ENCODE measurements around the gene COPZ1.
"Not testable (repeated sequence)": the region's sequence is repeated elsewhere in the genome, so short reads cannot be mapped to it uniquely, and the experiment has no call there.

COPZ1 gene

DNA sequence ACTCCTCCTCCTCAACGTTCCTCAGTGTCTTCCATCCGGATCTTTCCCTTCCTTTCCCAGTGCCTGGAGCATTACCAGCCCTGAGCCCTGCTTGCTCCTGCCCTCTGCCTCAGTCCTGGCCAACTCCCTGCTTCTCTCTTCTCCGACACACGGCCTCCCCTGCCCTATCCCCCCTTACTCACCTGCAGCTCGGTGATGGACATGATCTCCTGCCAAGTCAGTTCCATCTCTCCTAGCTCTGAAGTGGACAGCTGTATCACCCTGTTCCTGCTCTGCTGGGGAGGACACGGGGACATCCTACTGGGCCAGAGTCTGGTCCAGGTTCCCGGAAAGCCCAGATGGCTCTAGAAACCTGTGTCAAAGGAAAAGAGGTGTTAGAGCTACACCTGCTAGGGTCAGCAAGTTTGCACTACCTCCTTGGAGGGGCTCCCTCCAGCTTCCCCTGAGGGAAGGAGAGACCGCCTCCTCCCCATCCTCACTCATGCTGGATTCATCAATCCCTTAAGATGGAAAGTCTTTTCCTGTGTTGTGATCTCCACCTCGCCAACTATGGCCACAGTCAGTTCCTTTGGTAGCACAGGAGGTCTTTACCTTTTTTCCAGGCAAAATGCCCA lies 29.9 kb upstream of the COPZ1 start:
- DNase-seq: no peak

DNA sequence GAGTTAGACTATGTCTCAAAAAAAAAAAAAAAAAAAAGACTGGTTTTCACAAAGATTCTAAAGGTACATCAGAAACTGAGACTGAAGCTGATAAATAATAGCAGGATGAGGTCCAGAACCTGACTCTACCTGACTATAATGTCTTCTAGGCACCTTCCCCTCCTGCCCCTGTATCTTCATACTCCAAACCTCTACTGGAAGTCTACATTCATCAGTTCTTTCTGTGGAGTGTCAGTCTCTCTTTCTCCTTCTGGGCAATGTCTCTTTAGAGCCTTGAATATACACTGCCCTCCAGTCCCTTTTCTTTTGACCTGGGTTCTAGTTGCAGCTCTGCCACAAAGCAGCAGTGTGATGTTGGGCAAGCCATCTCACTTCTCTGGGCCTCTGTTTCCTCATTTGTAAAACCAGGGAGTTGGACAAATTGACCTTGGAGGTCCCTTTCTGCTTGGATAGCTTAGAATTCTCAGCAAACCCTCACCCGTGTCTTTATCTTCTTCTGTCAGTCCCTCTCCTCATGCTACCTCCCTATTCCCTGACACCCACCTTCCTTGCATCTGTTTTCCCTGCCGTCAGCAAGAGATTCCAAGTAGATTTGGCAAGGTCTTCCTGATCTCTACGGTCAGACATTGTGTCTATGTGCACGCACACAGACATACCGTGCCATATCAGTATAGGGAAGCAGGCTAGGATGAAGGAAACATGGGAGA lies 28.4 kb upstream of the COPZ1 start:
- DNase-seq: no peak

DNA sequence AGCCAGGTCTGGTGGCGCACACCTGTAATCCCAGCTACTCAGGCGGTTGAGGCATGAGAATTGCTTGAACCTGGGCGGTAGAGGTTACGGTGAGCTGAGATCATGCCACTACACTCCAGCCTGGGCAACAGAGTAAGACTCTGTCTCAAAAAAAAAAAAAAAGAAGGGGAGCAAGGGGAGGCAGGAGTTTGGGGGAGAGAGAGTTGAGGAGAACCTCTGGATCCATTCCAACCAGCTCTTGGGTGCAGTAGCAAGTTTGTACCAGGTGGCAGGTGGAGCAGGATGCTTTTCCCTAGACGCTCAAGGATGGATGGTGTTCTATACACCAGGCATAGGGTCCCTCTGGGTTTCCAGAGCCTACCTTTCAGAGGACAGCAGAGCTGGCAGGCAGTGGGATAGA lies 26.0 kb upstream of the COPZ1 start:
- no peak for DNase-seq

DNA sequence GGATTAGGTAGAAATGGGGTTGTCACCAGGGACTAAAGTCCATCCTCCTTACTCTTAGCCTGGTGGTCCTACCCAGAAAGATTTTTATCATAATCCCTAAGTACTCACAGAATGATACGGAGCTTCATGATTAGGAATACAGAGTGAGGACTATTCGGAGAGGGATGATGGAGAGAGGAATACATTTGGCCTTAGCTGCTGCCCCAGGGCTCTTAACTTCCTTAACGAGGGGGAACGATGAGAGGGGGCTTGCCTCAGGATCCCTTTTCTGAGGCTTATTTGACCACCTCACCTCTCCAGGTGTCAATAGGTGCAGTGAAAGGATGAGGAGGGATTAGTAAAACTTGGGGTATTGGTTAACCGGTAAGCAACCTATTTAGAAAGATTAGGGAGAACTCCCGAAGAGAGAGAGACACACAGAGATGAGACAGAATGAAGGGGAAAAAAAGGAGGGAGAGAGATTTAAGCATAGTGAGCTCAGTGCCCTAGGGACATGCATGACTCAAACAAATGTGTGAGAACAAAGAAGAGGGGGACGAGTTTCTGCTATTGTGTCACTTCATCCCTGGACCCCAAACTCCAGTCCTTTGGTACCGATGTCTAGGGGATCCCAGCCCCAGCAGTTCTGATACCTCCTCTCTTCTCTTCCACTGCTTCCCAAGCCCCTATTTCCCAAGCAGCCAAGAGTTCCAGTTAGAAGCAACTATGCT lies 25.3 kb upstream of the COPZ1 start:
- DNase-seq: no peak

DNA sequence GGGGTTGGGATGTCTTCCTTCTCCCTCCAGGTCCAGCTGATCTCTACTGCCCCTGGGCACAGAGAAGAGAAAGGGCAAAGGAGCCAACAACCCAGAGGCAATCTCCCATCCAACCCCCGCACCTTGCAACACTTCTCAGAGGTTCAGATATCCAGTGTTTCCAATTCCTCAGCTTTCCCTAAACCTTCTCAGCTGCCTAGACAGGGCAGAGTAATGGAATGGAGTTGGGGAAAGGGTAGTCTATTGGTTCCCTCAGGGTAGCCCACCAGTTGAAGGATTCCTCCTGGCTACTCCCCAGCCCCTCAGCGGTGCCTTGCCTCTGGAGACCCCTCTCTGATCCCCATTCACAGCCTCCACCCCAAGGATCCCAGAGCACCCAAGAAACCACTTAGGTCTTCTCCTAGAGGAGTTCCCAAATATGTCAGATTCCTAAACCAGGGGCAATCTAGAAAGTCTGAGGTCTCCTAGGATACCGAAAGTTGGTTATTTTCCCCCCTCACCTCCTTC lies 24.7 kb upstream of the COPZ1 start:
- DNase-seq: no peak

DNA sequence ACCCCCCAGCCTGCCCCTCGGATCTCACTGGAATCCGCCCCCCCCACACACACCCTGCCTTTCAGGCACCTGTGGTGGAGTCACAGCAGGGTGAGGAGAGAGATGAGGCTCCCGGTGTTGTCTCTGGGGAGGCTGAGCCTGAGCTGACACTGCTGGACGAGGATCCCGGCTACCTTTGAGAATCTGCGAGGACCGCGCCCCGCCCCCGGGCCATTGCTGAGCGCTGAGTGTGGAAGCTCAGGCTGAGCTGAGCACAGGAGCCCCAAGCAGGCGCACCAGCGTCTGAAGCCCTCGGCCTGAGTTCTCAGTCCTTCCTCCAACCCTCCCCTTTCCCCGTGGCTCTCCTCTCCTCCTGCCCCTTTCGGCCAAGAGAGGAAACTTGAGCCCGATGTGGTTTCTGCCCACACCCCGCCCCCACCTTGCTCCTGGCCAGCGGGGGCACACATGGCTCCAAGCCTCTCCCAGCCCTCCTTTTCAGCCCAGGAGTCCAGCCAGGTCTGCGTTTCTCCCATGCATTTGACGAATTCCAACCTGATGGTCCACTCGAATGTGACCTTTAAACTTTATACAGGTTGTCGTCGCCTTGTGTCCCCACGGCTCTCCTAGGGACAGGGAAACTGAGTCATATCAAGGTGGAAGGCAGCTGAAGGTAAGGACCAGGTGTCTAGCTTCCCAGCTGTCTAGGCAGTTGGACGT lies 24.1 kb upstream of the COPZ1 start, which contains the start of gene NFE2:
Gene NFE2, minus strand, starts transcription at position 284 of the 696 bp plus-strand sequence. CDS start 5,767 bp downstream, outside the sequence.
- DNase-seq: peak; percentile 71

DNA sequence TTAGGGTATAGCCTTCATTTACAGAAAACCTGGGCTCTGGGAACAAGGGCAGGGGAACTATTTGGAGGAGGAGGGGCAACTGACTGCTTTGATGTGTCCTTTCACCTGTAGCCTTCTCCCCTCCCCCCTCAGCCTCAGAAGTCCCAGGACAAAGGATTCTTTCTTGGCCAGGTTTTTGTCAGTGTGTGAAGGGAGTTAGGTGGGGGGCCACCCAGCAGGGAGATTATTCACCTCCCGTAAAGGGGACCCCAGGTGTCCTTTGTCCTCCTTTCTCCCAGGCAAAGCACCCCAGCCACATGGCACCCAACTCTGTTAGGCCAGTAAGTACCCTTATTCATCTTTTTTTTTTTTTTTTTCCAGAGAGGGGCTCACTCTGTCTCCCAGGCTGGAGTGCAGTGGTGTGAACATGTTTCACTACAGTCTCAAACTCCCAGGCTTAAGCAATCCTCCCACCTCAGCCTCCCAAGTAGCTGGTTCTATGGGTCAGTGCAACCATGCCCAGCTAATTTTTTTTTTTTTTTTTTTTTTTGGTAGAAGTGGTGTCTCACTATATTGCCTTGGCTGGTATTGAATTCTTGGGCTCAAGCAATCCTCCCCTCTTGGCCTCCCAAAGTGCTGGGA lies 23.4 kb upstream of the COPZ1 start:
- DNase-seq: no peak

DNA sequence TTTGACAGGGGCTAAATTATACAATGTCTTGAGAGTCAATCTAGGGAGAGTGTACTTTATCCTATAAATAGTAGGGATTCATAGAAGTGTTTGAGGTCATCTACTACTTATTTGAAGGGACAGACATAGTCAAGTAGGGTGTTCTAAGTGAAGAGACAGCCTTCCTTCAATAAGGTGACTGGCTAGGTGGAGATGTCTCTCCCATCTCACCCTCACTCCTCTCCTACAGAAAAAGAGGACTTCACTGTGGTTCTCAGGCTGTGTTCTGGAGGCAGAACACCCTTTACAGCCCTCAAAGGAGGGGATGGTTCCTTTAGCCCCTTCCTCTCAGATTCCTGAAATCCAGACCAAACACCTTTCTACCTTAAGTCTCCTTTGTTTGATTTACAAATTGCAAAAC lies 21.3 kb upstream of the COPZ1 start:
- no peak for DNase-seq

DNA sequence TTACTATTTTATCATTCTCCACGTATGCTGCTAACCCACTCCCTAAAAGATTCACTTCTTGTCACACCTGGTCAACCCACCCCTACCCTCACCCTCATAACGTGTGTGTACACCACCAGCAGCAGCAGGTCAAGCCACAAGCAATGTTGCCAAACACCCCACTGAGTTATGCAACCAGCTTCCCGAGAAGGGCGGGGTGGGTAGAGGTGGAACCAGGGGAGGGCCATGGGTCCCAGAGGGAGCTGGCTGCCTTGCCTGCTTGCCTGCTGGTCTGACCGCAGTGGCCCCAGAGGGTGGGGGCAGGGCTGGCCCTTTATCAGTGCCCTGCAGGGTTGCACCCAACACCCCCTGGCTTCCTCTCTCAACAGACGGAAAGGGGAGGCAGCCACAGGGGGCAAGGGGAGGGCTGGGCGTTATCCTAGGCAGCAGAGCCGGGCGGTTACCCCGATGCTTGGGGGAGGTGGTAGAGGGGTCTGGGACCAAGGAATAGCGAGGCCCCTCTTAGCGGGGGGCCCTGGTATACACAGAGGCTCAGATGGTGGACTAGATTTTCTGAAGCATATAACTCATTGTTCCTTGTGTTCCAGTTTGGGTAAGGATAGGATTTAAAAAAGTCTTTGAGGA lies 20.6 kb upstream of the COPZ1 start:
- DNase-seq: no peak

DNA sequence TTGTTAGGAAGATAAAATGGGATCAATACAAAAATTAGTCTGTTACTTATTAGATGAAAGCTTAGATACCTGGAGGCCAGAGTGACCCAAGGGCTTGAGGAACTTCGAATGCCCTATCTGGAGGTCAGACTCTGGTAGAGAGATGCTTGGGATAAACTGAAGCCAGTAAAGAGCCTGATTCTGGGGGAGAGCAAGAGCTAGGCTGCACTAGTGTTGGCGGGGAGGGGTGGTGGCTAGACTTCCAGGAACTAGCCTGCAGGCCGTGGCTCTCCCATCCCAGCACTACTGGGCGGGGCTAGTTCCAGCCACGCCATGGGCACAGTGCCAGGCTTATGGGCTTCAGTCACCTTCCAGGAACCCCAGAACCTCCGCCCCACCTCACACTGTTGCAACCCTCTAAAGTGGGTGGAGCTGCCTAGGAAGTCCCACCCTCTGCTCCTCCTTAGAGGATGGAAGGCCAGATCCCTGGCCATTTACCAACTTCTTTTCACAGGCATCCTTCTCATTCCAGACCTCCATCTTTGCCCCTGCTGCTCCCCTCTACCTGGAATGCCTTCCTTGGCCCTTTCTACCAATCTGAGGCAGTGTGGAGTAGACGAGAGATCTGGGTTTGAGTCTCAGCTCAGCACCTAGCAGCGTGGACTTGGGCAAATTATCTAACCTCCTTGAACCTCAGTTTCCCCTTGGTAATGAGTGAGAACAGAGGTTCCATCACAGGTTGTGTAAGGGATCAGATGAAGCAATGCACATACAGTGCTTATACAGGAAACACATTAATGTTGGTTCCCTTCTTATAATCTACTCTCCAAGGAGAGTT lies 17.8 kb upstream of the COPZ1 start:
- no peak for DNase-seq

DNA sequence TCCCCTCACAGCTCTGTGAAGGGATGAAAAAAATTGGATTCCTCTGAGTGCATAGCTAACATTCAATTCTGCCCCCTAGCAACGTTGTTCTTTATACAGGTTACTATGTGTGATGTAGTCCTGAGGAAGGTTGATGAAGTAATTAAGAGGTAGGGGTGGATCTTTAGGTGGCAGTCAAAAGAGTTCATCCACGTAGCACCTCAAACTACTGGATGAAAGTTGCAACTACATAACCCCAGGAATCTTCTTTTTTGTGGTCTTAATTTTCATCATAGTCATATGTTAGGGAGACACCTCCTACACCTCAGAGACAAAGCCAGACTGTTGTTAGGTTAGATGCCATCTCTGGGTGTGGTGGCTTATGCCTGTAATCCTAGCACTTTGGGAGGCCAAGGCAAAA lies 13.9 kb upstream of the COPZ1 start:
- no peak for DNase-seq

DNA sequence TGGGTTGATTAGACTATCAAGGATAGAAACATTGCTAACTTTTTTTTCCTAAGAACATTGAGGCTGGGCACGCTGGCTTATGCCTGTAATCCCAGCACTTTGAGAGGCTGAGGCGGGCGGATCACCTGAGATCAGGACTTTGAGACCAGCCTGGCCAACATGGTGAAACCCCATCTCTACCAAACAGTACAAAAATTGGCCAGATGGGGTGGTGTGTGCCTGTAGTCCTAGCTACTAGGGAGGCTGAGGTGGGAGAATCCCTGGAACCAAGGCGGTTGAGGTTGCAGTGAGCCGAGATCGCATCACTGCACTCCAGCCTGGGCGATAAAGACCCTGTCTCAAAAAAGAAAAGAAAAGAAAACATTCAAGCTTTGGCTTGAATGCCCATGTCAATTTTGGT lies 12.6 kb upstream of the COPZ1 start:
- DNase-seq: not testable (repeated sequence)

DNA sequence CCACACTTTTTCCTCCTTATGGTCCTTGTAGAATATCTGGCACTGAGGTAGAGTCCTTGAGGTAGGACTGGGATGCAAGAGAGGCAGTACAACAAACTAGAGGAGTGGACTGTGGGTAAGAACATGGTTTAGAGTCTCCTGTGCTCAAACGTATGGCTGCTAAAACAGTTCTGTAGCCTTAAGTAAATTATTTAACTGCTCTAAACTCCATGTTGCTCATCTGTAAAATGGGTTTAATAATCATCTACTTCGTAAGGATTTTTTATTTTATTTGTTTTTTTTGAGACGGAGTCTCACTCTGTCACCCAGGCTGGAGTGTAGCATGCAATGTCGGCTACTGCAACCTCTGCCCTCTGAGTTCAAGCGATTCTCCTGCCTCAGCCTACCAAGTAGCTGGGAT lies 3.6 kb upstream of the COPZ1 start:
- DNase-seq: no peak

DNA sequence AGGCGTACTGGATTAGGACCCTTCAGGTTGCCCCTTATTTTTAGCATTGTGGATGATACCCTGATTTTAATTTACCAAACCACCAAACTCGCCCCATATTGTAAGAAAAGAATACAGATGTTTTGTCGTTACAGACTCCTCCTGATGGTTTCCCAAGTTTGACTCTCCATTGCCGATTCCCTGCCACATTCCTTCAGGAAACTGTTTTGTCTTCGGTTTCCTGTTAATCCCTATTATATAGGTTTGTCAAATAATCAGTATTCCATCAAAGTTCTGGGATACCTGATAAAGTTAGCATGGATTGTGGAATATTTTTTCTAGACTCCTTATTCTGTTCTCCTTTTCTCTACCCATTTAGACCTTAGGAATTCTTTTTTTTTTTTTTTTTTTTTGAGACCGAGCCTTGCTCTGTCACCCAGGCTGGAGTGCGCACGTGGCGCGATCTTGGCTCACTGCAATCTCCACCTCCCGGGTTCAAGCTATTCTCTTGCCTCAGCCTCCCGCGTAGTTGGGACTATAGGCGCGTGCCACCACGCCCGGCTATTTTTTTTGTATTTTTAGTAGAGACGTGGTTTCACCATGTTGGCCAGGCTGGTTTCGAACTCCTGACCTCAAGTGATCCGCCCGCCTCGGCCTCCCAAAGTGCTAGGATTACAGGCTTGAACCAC lies 645 bp downstream of the COPZ1 start:
- not testable (repeated sequence) for DNase-seq

DNA sequence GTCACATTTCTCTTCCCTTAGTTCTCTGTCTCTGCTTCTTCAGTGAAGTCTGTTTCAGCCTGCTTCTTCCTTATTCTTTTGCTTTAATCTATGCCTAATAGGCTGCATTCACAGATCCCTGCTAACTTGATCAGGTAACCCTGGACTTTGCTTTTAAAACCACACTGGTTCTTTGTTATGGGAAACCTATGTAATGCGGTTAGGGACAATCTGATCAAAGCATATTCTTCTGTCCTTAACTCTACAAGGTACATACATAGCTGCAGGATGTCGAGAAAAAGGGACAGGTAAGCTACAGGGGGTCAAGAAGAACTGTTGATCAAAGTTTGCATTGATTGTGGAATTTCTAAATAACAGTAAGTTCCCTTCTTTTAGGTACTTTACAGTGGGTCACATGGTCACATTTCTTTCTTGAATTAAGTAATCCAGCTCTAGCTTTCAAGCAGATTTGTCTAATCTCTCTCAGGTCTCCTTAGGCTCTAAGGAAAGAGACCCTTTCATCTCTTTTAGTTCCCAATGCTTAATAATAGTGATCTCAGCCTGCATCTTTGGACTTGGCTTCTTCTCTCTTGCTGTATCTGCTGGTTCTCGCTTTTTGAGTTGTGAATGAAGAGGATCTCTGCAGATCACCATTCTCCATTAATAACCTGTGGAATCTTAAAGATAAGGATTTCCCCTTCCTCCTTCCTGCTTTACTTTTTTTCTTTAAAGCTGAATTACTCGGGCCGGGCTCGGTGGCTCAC lies 3.8 kb downstream of the COPZ1 start:
- no peak for DNase-seq

DNA sequence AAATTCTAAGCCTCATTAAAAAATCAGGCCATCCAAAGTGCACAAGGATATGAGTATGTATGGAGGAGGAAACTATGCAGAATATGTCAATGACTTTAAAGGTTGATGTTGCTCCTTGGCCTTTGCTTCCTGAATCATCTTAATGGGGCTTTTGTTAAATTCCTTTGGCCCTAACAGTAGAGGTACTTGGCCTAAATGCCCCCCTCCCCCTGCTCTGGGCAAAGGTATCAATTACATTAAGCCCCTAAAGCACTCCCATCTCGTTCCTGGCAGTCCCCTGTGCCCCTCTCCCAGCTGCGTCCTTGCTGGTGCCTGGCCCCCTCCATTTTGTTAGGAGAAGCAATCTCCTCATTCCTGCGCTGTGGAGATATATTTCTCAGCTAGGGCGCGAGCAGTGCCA lies 4.8 kb downstream of the COPZ1 start:
- DNase-seq: no peak

DNA sequence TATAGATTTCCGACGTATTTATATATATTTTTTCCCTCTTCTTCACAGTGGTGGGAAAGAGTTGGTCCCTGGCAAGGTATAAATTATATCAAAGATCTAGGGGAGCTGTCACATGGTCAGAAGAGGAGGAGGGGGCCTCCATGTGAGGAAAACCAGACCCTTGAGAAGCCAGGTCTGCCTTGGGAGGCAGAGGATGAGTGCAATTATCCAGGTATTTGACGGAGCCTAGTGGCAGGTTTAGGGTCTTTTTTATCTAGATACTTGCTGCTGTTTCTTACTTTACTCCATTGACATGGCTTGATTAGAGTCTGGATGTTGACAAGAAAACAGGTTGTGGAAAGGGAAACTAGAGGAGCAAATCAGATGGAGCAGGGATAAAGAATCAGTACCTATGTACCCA lies 5.5 kb downstream of the COPZ1 start:
- DNase-seq: no peak

DNA sequence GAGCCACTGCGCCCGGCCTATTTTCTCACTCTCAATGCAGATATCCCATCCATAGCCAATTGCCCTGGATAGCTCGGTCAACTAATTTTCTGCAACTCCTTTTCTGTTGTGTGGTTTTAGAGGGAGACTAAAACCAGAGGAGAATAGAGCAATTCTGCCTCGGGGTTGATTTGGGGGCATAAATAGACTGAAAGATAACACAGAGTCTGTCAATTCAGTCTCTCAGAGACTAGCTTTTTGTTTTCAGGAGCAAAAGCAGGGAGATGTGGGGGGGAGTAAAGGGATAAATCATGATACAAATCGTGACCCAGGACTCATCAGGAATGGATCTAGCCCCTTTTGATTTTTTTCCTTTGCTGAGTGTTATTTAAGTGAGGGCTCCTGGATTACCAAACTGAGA lies 6.5 kb downstream of the COPZ1 start:
- DNase-seq: no peak

DNA sequence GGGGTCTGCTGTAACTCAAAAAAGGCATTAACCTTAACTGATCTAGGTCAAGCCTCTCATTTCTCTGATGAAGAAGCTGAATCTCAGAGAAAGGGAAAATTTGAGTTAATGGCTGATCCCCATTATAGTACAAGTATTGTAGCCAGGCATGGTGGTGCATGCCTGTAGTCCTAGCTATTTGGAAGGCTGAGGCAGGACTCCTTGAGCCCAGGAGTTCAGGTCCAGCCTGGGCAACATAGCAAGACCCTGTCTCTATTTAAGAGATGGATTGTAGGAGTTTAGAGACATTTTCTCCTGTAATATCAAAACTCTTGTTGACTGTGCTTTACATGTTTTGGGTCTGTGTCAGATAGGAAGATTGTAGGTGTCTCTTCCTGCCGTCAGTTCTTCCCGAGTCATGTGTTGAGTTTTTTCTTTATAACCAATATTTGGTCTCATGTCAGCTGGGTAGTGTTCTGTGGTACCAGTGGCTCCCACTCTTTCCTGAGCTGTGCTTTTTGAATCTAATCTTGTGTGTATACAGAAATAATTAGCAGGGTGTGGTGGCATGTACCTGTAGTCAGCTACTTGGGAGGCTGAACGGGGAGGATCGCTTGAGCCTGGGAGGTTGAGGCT lies 8.6 kb downstream of the COPZ1 start:
- no peak for DNase-seq

Measured in activated CD8-positive, alpha-beta memory T cell treated with anti-CD3 and anti-CD28 coated beads, Interleukin-2, amount 50 U/mL, for 48 hours (primary cell).